GM19193 (cell line): ENCODE data around the gene CLCC1.

Experiments used
- POLR2A ChIP-seq: IDR thresholded peaks from 4 replicates; pipeline ENCODE4 v1.6.1; 2011; ENCODE audit not compliant: insufficient read depth, insufficient read length; ENCODE audit errors: extremely low read depth

Gene CLCC1

GRCh38 chr1:108947871-108948525 lies 15.3 kb downstream of the CLCC1 start:
- TF ChIP-seq POLR2A, result no peak

- no peak for TF ChIP-seq POLR2A
Observed at GRCh38 chr1:108936170-108936569, 27.1 kb downstream of the CLCC1 start.

GRCh38 chr1:108933944-108934343 lies 29.3 kb downstream of the CLCC1 start:
- TF ChIP-seq POLR2A, result no peak

- no peak for TF ChIP-seq POLR2A
Observed at GRCh38 chr1:108925920-108926319, 37.4 kb downstream of the CLCC1 start.

- no peak for TF ChIP-seq POLR2A
Observed at GRCh38 chr1:108916788-108917187, 46.5 kb downstream of the CLCC1 start.
